ENCODE measurements around the gene TFE3.
A peak's percentile ranks its signal among the peaks of the same experiment; 100 is the strongest.
"Not testable (repeated sequence)": the region's sequence is repeated elsewhere in the genome, so short reads cannot be mapped to it uniquely, and the experiment has no call there.

The TFE3 gene

DNA sequence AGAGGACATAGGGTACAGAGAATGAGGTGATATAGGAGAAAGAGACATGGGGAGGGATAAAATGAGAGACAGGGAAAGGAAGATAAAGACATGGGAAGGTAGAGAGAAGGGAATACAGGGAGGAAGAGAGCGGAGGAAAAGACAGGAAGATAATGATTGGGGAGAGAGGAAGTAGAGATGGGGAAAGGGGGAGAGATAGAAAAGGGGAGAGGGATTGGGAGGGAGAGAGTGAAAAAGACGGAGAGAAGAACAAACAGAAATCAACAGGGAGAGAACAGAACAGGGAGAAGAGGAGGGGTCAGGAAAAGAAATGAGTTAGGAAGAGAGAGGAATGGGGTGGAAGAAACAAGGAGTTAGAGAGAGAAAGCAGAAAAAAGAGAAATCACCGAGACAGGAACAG lies 45.7 kb downstream of the TFE3 start:
- TF ChIP-seq CTCF (IDR thresholded peaks at IDR 0.05; ENCODE audit: low read length, missing control alignments): no peak
- no peak for DNase-seq (ENCODE audit: low read depth)
- H3K4me3 ChIP-seq (replicated peaks; ENCODE audit: low read depth, low read length): no peak overlapping the region

- no peak overlapping the region for H3K4me3 ChIP-seq (replicated peaks; ENCODE audit: low read depth, low read length)
- TF ChIP-seq CTCF (IDR thresholded peaks at IDR 0.05; ENCODE audit: low read length, missing control alignments): no peak
- DNase-seq (ENCODE audit: low read depth): no peak
These were observed 46.2 kb downstream of the TFE3 start for GRCh38 chrX:48996969-48997368.

- no peak for TF ChIP-seq CTCF (IDR thresholded peaks at IDR 0.05; ENCODE audit: low read length, missing control alignments)
- H3K4me3 ChIP-seq (replicated peaks; ENCODE audit: low read depth, low read length): no peak overlapping the region
- DNase-seq (ENCODE audit: low read depth): no peak
These were observed 50.8 kb downstream of the TFE3 start for GRCh38 chrX:48992341-48992740.

DNA sequence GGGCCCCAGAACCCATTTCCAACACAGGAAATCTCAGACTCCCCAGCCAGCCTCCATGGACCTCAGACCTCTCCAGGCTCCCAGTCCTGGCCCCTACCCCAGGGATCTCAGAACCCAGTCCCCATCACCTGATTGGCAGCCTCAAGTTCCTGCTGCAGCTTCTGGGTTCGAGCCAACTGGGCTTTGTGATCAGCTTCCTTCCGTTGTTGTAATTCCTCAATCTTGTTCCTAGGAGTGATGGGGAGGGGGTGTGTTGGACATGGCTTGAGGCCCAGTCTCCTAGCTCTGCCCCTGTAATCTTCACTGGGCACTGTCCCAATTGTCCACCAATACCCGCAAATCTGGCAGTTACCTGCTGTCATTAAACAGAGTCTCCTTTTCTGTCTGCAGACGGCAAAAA lies 53.7 kb downstream of the TFE3 start:
- no peak for TF ChIP-seq CTCF (IDR thresholded peaks at IDR 0.05; ENCODE audit: low read length, missing control alignments)
- DNase-seq (ENCODE audit: low read depth): peak; percentile 40
- no peak overlapping the region for H3K4me3 ChIP-seq (replicated peaks; ENCODE audit: low read depth, low read length)

DNA sequence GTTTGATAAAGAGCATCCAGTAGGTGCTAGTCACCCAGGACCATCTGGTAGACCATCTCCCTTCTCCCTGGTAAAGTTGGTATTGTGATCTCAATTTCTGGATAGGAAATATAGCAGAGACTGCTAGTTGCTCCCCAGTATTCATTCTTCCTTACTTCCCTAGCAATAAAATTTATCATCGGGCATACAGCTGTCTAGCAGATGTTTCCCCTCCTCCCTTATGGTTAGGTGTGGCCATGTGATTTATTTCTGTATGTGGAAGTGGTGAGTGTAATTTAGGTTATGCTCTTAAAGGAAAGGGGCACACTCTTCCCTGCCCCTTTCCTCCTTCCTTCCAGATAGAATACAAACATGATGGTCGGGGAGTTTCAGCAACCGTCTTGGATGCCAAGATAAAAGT lies 59.3 kb downstream of the TFE3 start:
- no peak overlapping the region for H3K4me3 ChIP-seq (replicated peaks; ENCODE audit: low read depth, low read length)
- TF ChIP-seq CTCF (IDR thresholded peaks at IDR 0.05; ENCODE audit: low read length, missing control alignments): no peak
- no peak for DNase-seq (ENCODE audit: low read depth)

GRCh38 chrX:48983081-48983480 lies 60.1 kb downstream of the TFE3 start:
- DNase-seq (ENCODE audit: low read depth): no peak
- H3K4me3 ChIP-seq (replicated peaks; ENCODE audit: low read depth, low read length): no peak overlapping the region
- no peak for TF ChIP-seq CTCF (IDR thresholded peaks at IDR 0.05; ENCODE audit: low read length, missing control alignments)

- DNase-seq (ENCODE audit: low read depth): no peak
- H3K4me3 ChIP-seq (replicated peaks; ENCODE audit: low read depth, low read length): no peak overlapping the region
- TF ChIP-seq CTCF (IDR thresholded peaks at IDR 0.05; ENCODE audit: low read length, missing control alignments): no peak
These were observed 62.0 kb downstream of the TFE3 start for GRCh38 chrX:48981178-48981577.

- H3K4me3 ChIP-seq (replicated peaks; ENCODE audit: low read depth, low read length); DNase-seq (ENCODE audit: low read depth): not testable (repeated sequence)
These were observed 62.8 kb downstream of the TFE3 start for GRCh38 chrX:48980341-48980740.

Measured in fibroblast of pulmonary artery (primary cell).